Measurements from ENCODE around the gene TTYH1. TPM values are rescaled to one million over a fixed set of nuclear protein-coding genes. Genes with fewer than 3 reads are reported as not detected.

Gene TTYH1
- total RNA-seq, 4 donors from 2014 or later, result 0.63 to 17.8 (median 10.8) TPM

DNA sequence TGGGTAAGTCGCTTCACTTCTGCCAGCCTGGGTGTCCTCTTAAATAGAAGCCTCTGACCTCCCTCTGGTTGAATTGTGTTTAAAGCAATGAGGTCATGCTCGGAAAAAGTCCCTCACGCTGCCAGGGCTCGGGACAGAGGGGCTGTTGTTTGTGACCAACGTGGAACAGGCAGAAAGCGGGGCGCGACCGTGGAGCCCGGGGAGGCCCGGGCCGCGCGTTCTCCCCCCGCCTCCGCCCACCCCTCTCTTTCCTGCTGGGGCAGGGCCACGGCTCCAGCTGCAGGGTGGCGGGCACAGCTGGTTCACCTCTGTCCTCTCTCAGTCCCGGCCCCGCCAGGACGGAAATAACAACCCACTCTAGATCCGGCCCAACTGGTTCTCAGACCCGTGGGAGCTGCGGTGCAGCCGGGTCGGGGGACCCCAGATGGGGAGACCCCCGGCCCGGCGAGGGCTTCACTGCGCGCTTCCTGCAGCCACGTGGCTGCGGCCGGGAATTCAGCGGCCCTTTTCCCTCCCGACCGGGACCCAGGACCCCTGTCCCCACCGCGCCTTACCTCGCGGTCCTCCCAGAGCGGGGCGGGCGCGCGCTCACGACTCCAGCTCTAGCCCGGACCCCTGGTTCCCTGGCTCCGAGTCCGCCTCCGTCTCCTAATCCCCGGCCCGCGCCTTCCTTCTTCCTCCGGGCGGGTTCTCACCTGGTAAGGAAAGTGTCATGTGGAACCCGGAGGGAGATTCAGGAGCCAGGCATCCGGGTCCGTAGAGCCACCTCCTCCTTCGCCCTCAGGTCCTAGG, 55.9 kb downstream of the TTYH1 start:
- 1 to 2% methylated on average over 34 to 46 of the region's 60 CpGs for WGBS, 2 donors
- DNase-seq (ENCODE audit: low spot score in 2 of 2), result peak in 1 of 2 donors; percentile 91
- peak overlapping the region; percentile 28 for H3K4me3 ChIP-seq (ENCODE audit: low read depth, poor library complexity, severe bottlenecking)
- intact Hi-C loops (cut with DNase I; ENCODE audit: low total_unique reads), result no loop called here
- TF ChIP-seq, protein P1, sequence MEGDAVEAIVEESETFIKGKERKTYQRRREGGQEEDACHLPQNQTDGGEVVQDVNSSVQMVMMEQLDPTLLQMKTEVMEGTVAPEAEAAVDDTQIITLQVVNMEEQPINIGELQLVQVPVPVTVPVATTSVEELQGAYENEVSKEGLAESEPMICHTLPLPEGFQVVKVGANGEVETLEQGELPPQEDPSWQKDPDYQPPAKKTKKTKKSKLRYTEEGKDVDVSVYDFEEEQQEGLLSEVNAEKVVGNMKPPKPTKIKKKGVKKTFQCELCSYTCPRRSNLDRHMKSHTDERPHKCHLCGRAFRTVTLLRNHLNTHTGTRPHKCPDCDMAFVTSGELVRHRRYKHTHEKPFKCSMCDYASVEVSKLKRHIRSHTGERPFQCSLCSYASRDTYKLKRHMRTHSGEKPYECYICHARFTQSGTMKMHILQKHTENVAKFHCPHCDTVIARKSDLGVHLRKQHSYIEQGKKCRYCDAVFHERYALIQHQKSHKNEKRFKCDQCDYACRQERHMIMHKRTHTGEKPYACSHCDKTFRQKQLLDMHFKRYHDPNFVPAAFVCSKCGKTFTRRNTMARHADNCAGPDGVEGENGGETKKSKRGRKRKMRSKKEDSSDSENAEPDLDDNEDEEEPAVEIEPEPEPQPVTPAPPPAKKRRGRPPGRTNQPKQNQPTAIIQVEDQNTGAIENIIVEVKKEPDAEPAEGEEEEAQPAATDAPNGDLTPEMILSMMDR (IDR thresholded peaks at IDR 0.05), result no peak
- no peak for TF ChIP-seq POLR2A (IDR thresholded peaks at IDR 0.05)

DNA sequence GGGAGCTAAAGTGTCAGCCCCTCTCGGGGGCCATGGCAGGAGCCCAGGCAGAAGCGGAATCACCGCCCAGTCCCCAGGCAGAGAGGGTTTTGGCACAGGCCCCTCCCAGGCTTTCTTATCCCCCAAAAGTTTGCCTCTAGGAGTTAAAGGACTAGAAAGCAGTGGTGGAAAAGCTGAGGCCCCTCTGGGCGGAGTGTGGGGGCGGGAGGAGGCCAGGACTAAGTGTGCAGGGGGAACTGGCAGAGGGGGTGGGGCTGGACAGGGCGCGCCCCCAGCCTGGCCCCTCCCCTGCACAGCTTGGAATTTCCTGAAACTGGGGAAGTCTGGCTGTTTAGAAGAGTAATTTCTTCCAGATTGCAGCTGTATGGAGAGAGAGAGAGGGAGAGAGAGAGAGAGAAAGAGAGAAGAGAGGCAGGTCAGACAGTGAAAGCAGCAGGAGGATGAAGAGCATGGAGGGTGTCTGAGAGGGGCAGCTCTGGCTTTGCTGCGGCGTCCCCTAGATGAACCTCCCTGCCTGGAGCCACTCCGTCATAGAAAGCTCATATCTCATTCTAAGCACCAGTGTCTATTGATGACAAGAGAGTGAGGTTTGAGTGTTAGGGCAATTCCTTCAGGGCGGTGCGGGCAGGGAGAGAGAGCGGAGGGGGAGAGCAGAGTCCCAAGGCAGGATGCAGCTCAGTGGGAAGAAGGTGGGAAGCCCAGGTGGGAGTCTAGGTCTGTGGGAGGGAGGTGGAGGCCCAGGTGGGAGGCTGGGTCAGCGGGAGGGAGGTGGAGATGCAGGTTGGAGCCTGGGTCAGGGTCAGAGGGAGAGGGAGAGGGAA, 58.0 kb downstream of the TTYH1 start, which contains the start of gene CDC42EP5:
Gene CDC42EP5, minus strand, starts transcription at position 226 of the 821 bp plus-strand sequence. CDS start 7,749 bp downstream, outside the sequence.
- 8 to 10% methylated on average over 14 of the region's 14 CpGs for WGBS, 2 donors
- intact Hi-C loops (cut with DNase I; ENCODE audit: low total_unique reads), result no loop called here
- TF ChIP-seq, protein P1 (IDR thresholded peaks at IDR 0.05), result no peak
- no peak for TF ChIP-seq POLR2A (IDR thresholded peaks at IDR 0.05)
- H3K4me3 ChIP-seq (ENCODE audit: low read depth, poor library complexity, severe bottlenecking), result peak within 1 kb of the TSS; percentile 19
- DNase-seq (ENCODE audit: low spot score in 2 of 2), result peak; percentile 62 to 95

DNA sequence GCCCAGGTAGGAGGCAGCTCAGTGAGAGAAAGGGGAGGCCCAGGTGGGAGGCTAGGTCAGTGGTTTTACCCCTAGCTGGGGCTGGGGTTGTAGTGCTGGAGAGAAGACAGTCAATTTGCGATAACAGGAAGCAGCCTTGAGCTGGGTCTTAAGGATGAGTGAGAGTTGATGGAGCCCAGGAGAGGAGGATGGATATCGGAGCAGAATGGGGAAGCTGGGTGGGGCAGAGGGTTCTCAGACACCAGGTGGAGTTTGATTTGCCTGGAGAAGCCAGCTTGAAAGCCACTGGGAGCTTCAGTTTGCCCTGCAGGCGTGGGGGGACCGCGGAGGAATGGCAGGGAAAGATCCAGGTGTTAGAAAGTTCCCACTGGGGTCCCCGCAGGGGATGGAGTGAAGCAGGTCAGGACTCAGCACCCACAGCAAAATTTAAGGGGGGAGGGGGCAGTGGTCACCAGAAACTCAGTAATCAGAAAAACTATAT, 58.7 kb downstream of the TTYH1 start:
- intact Hi-C loops (cut with DNase I; ENCODE audit: low total_unique reads), result no loop called here
- no peak overlapping the region for H3K4me3 ChIP-seq (ENCODE audit: low read depth, poor library complexity, severe bottlenecking)
- TF ChIP-seq, protein P1 (IDR thresholded peaks at IDR 0.05), result no peak
- TF ChIP-seq POLR2A (IDR thresholded peaks at IDR 0.05), result no peak
- DNase-seq (ENCODE audit: low spot score in 2 of 2), result no peak
- WGBS, 2 donors, result 55 to 61% methylated on average over 6 of the region's 6 CpGs

DNA sequence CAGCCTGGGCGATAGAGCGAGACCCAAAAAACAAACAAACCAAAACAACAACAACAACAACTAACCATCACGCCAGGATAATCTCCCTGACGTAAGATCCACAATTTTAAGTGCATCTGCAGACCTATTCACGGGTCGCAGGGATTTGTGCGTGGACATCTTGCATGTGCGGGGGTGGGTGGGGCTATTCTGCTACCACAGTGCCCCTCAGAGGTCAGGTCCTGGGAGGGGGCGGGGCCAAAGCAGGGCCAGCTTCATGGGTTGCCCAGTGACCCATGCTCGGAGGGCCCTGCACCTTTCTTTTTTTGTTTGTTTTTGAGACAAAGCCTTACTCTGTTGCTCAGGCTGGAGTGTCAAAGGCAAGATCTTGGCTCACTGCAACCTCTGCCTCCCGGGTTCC, 60.4 kb downstream of the TTYH1 start:
- no peak for DNase-seq (ENCODE audit: low spot score in 2 of 2)
- H3K4me3 ChIP-seq (ENCODE audit: low read depth, poor library complexity, severe bottlenecking), result no peak overlapping the region
- WGBS, 2 donors, result 83 to 95% methylated on average over 8 to 11 of the region's 11 CpGs
- intact Hi-C loops (cut with DNase I; ENCODE audit: low total_unique reads), result no loop called here
- TF ChIP-seq POLR2A (IDR thresholded peaks at IDR 0.05), result no peak
- TF ChIP-seq, protein P1 (IDR thresholded peaks at IDR 0.05), result no peak

DNA sequence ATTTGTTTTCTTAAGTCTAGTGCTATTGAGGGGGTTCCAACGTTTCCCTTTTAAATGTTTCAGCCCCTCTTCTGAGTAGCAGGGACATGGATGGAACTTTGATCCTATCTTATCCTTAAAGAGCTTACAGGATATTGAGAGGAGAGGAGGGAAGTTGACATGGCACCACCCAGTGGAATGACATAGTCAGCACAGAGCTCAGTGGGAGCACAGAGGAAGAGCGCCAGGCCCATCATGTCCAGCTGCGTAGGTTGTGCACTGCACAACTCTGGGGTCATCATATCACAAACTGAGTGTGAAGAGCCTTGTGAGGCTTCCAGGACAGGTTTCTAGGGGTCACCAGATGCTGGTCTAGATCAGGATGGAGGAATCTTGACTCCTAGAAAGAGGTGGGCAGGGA, 62.4 kb downstream of the TTYH1 start:
- H3K4me3 ChIP-seq (ENCODE audit: low read depth, poor library complexity, severe bottlenecking), result no peak overlapping the region
- intact Hi-C loops (cut with DNase I; ENCODE audit: low total_unique reads), result no loop called here
- no peak for TF ChIP-seq POLR2A (IDR thresholded peaks at IDR 0.05)
- DNase-seq (ENCODE audit: low spot score in 2 of 2), result no peak
- WGBS, 2 donors, result 68 to 74% methylated on average over 3 of the region's 3 CpGs
